C4-2B (cell line): ENCODE data around the gene TMX4.

Experiments
- H3K27ac ChIP-seq: fragments of 450-650 bp; 2 replicates; pipeline ENCODE4 v1.5.1; 2017
- CTCF ChIP-seq: fragments of 450-650 bp; conservative IDR thresholded peaks from 2 replicates; pipeline ENCODE4 v1.5.1; 2017; ENCODE audit warnings: mild to moderate bottlenecking
- ZFX ChIP-seq: fragments of 450-650 bp; IDR thresholded peaks from 2 replicates; pipeline ENCODE4 v1.6.1; 2017

The TMX4 gene

GRCh38 chr20:8018958-8019245 is 659 bp downstream of the TMX4 start:
- TF ChIP-seq CTCF (no peak), ZFX (no peak)
- peak overlapping the region; percentile 97 for H3K27ac ChIP-seq

DNA sequence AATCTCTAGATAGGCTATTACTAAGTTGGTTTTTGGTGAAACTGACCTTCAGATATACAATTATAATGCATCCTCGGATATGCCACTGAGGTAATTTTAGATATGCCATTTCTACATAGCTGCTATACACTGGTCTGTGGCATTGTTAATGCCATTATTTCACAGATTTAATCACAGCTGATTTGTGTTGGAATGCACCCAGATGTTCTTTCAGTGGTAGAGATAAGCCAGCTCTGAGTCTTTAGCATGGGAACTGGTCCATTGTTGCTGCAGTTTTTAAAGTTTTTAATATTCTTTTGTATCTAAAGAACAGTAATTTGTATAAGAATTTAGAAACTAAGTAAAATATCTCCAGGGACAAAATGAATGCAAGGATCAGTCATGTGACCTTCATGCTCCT is 6.8 kb downstream of the TMX4 start:
- H3K27ac ChIP-seq: no peak overlapping the region
- TF ChIP-seq CTCF: no peak
- TF ChIP-seq ZFX: no peak

DNA sequence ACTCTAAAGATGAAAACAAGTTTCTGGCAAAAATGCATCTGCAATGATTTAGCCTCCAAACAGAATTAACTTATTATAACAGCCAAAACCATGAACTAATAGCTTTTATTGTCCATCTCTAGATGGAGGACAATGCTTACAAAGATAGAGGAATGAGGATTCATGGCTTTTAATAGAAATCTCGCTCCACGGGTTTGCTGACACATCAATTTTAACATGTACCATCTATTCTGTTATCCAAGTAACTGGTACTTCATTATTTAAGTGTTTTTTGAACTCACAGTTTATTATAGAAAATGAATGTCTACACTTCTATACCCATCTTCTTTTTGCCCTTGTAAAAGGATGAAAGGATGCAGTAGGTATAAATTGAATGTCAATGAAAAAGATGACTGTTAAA is 10.8 kb downstream of the TMX4 start:
- H3K27ac ChIP-seq: no peak overlapping the region
- TF ChIP-seq ZFX (no peak), CTCF (no peak)

DNA sequence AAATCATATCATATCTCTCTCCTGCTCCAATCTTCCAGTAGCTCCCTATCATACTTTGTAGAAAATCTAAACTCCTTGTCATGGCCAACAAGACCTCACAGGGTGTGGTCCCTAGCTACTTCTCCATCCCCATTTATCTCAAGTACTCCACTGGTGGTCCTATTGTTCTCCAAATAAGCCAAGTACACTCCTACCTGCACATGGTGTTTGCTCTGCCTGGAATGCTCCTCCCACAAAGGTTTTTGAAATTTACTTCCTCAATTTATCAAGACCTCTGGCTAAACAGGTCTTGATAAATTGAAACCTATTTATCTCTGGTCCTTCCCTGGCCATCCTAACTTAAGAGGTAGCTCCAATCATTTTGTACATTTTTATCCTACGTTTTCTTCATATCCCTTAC is 12.1 kb downstream of the TMX4 start:
- no peak overlapping the region for H3K27ac ChIP-seq
- TF ChIP-seq ZFX: no peak
- no peak for TF ChIP-seq CTCF

DNA sequence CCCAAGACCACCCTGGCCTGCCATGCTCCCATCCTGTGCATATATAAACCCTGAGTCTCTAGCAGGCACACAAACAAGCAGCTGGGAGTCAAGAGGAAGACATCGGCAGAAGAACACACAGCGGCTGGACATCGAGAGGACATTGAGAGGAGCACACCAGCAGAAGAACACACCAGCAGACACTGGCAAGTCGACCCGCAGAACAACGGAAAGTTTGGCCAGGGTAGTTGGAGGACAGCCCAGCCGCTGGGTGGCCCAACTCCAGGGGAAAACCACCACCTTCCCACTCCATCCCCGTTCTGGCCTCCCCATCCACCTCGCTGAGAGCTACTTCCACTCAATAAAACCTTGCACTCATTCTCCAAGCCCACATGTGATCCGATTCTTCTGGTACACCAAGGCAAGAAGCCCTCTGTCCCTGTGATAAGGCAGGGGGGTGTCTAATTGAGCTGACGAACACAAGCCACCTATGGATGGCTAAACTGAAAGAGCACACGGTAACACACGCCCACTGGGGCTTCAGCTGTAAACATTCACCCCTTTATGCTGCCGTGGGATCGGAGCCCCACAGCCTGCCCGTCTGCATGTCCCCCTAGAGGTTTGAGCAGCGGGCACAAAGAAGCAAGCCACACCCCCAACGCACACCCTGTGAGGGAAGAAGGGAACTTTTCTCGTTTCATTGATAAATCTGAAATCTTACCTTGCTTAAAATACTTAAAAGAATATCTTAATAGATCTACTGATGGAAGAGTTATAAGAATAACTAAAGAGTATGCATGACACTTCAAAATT is 13.8 kb downstream of the TMX4 start:
- no peak for TF ChIP-seq CTCF
- TF ChIP-seq ZFX: no peak
- H3K27ac ChIP-seq: no peak overlapping the region

DNA sequence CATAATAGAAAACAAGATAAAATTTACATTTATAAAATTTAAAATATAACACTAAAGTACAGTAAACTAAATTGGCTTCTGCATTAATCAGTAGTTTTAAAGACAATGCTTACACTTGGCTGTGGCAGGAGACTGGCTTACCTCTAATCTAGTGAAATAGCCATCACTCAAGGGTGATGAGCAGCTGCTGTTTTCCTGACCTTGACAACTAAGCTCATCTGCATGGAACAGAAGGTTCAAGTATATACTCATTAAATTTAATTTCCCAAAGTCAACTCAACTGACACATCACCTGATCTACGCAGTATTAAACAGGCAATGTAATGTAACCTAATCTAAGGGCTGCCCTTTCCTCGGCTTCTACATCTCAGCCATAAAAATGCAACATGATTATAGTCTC is 14.5 kb downstream of the TMX4 start:
- no peak for TF ChIP-seq ZFX
- TF ChIP-seq CTCF: no peak
- no peak overlapping the region for H3K27ac ChIP-seq

DNA sequence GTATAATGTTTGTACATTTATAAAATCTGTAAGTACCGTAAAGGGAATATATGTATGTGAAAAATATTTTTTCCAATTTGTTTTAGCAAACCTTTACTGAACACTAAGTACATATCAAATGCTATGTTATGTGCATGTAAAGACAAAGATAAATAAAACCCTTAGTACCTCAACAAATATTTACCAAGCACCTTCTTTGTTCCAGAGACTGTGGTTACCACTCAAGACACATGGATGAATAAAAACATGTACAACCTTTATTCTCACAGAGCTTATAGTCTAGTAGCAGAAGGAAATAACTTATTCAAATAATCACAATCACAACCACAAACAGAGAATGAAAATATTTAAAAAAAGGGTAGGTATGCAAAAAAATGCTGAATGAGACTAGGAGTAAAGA is 17.5 kb downstream of the TMX4 start:
- TF ChIP-seq ZFX (no peak), CTCF (no peak)
- H3K27ac ChIP-seq: no peak overlapping the region
